ENCODE results near the gene CADM1.

CADM1 gene

DNA sequence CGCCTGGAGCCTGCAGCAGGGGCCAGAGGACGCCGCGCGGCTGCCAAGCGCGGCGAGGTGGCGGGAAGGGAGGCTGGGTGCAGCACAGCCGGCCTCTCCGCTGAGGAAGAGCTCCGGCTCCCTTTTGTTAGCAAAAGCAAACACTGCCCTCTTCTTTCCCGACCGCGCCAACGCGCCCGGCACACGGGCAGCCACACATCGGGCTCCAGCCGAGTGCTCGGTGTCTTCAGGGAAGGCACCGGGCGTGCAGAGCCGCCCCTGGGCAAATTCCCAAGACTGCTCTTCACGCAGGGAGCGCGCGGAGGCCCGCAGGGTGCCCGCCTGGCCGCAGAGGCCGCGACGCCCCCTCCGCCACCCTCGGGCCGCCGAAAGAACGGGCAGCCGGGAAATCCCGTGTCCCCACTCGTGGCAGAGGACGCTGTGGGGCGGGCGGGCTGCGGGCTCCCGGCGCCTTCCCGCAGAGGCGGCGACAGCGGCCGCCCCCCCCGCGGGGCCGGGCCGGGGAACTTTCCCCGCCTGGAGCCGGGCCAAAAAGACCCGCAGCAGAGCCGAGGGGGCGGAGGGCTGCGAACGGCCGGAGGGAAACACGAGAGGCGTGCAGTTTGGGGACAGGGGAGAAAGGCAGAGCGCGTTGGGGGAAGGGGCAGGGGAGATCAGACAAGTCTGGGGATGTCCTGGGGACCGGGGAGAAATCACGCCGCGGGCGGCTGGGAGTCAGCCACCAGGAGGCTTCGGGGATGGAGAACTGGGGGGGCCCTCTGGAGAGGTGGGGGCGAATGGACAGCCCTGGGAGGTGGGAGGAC is 931 bp downstream of the CADM1 start:
- H3K27me3 ChIP-seq (ENCODE audit: insufficient read depth, poor library complexity, severe bottlenecking) = peaks cover 77% of the 10 kb centered on the region
- H3K4me3 ChIP-seq (ENCODE audit: severe bottlenecking) = peak overlapping the region; percentile 34
- H3K9me3 ChIP-seq (ENCODE audit: severe bottlenecking) = no peaks in the 10 kb centered on the region
- ATAC-seq (ENCODE audit: low read depth) (peak; percentile 48), DNase-seq (ENCODE audit: low spot score) (no peak)
- H3K36me3 ChIP-seq (ENCODE audit: low read depth) = no peaks in the 10 kb centered on the region
- no peaks in the 10 kb centered on the region for H3K4me1 ChIP-seq (ENCODE audit: insufficient read depth, poor library complexity, severe bottlenecking)
- TF ChIP-seq, protein P1, sequence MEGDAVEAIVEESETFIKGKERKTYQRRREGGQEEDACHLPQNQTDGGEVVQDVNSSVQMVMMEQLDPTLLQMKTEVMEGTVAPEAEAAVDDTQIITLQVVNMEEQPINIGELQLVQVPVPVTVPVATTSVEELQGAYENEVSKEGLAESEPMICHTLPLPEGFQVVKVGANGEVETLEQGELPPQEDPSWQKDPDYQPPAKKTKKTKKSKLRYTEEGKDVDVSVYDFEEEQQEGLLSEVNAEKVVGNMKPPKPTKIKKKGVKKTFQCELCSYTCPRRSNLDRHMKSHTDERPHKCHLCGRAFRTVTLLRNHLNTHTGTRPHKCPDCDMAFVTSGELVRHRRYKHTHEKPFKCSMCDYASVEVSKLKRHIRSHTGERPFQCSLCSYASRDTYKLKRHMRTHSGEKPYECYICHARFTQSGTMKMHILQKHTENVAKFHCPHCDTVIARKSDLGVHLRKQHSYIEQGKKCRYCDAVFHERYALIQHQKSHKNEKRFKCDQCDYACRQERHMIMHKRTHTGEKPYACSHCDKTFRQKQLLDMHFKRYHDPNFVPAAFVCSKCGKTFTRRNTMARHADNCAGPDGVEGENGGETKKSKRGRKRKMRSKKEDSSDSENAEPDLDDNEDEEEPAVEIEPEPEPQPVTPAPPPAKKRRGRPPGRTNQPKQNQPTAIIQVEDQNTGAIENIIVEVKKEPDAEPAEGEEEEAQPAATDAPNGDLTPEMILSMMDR (IDR thresholded peaks at IDR 0.05; ENCODE audit: poor library complexity, severe bottlenecking) = peak; percentile 34
- no peak overlapping the region for H3K27ac ChIP-seq (ENCODE audit: poor library complexity, severe bottlenecking)

DNA sequence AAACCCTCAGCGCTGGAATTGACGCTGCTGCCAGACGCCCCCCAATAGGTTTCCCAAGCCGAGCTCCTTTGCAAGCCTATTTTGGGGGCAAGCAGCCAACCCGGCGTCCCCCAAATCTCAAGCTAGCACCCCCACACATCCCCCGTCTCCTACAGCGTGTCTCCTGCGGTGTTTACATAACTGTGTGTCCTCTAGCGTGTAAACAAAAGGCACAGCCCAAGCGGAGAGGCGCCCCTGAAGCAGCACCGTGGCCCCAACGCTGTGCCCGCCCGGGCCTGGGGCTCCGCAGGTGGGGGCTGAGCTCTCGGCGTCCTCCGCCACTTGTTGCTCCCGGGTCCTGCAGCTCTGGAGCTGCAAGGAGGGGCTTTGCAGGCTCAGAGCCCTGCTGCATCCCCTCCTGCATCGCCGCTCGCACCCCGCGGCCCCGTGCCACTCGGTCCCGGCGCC is 1.6 kb downstream of the CADM1 start:
- H3K4me3 ChIP-seq (ENCODE audit: severe bottlenecking) = peak overlapping the region; percentile 34
- no peak for ATAC-seq (ENCODE audit: low read depth)
- no peak overlapping the region for H3K27ac ChIP-seq (ENCODE audit: poor library complexity, severe bottlenecking)
- TF ChIP-seq, protein P1 (IDR thresholded peaks at IDR 0.05; ENCODE audit: poor library complexity, severe bottlenecking) = no peak
- DNase-seq (ENCODE audit: low spot score) = no peak
- peaks cover 79% of the 10 kb centered on the region for H3K27me3 ChIP-seq (ENCODE audit: insufficient read depth, poor library complexity, severe bottlenecking)
- H3K4me1 ChIP-seq (ENCODE audit: insufficient read depth, poor library complexity, severe bottlenecking) = no peaks in the 10 kb centered on the region
- H3K36me3 ChIP-seq (ENCODE audit: low read depth) = no peaks in the 10 kb centered on the region
- no peaks in the 10 kb centered on the region for H3K9me3 ChIP-seq (ENCODE audit: severe bottlenecking)

DNA sequence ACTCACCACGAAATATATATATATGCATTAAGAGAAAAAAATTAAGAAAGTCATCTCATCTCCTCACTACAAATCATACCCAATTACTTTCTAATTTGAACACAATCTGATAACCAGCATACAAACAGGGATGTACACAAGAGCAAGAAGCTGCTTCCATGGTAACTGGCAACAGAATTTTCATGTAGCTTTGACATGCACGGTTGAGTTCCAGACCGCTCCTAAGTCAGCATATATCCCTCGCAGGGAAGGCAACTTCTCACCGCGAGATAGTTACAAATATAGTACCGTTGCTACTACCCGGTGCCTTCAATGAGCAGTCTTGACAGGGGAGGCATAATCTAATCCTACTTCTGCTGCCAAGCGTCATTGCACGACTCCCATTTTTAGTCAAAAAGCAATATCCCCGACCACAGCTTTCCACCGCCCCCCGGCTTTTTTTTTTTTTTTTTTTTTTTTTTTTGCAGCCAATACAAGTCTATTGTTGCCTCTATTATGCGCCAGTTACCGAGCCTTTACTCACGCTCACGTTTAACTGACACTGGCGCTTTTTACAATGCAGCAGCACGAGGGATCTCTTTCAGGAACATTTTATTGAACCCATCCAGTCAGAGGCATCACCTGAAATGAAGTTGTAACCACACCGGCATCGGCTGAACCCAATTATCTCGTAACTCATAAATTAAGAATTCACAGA is 2.2 kb downstream of the CADM1 start:
- no peaks in the 10 kb centered on the region for H3K36me3 ChIP-seq (ENCODE audit: low read depth)
- DNase-seq (ENCODE audit: low spot score) = no peak
- no peak overlapping the region for H3K4me3 ChIP-seq (ENCODE audit: severe bottlenecking)
- H3K27ac ChIP-seq (ENCODE audit: poor library complexity, severe bottlenecking) = no peak overlapping the region
- no peaks in the 10 kb centered on the region for H3K4me1 ChIP-seq (ENCODE audit: insufficient read depth, poor library complexity, severe bottlenecking)
- peaks cover 79% of the 10 kb centered on the region for H3K27me3 ChIP-seq (ENCODE audit: insufficient read depth, poor library complexity, severe bottlenecking)
- ATAC-seq (ENCODE audit: low read depth) = no peak
- TF ChIP-seq, protein P1 (IDR thresholded peaks at IDR 0.05; ENCODE audit: poor library complexity, severe bottlenecking) = no peak
- H3K9me3 ChIP-seq (ENCODE audit: severe bottlenecking) = no peaks in the 10 kb centered on the region

DNA sequence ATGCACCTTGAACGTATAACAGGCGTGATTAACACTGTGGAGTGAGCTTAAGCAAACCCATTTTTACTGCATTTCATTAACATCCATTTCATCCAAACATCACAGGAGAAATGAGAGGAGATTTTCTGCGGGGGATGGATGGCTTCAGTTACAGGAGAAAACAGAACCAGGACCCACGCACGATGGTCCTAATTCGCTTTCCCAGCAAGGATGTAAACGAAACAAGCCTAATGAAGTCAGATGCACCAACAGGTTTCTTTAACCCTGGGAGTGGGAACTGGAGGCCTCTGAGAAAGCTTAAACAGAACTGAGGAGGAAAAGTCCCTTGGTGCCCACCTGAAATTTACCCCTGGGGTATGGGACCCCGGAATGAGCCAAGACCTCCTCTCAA is 2.7 kb downstream of the CADM1 start:
- DNase-seq (ENCODE audit: low spot score) (no peak), ATAC-seq (ENCODE audit: low read depth) (no peak)
- Histone ChIP-seq H3K27ac (ENCODE audit: poor library complexity, severe bottlenecking) (no peak overlapping the region), H3K9me3 (ENCODE audit: severe bottlenecking) (no peaks in the 10 kb centered on the region), H3K27me3 (ENCODE audit: insufficient read depth, poor library complexity, severe bottlenecking) (peaks cover 79% of the 10 kb centered on the region), H3K36me3 (ENCODE audit: low read depth) (no peaks in the 10 kb centered on the region), H3K4me3 (ENCODE audit: severe bottlenecking) (no peak overlapping the region), H3K4me1 (ENCODE audit: insufficient read depth, poor library complexity, severe bottlenecking) (no peaks in the 10 kb centered on the region)
- TF ChIP-seq, protein P1 (IDR thresholded peaks at IDR 0.05; ENCODE audit: poor library complexity, severe bottlenecking) = no peak

Measured in RWPE2 (cell line).